Prostate gland (tissue), 2 donors: Measurements from ENCODE around the gene SPR.

Experiments used
- CTCF ChIP-seq, 4 experiments: fragments of 200-600 bp in 2 of 4; fragments of 450-650 bp in 2 of 4; sonication (generic) in 2 of 4; IDR thresholded peaks; 1 replicate in 3 of 4; 2 replicates in 1 of 4; pipeline ENCODE4 v1.5.1; 2016 to 2019; ENCODE audit warnings: antibody characterized with exemption in 4 of 4, mild to moderate bottlenecking in 2 of 4, moderate library complexity in 2 of 4
- POLR2A ChIP-seq: fragments of 450-650 bp; IDR thresholded peaks from one replicate; pipeline ENCODE4 v1.6.1; 2016; ENCODE audit warnings: antibody characterized with exemption, mild to moderate bottlenecking
- POLR2AphosphoS5 ChIP-seq: sonication (generic); formaldehyde crosslinking; IDR thresholded peaks from one replicate; pipeline ENCODE4 v1.6.1; 2017; ENCODE audit warnings: antibody characterized with exemption

- TF ChIP-seq CTCF (IDR thresholded peaks at IDR 0.05) = no peak
- no peak for TF ChIP-seq POLR2A
- TF ChIP-seq POLR2AphosphoS5 = no peak
Observed at GRCh38 chr2:72851333-72851732, 35.9 kb upstream of the SPR start.
